Testis (tissue), 3 donors: ENCODE results near the gene SMIM24. TPM values are rescaled to one million over a fixed set of nuclear protein-coding genes. Genes with fewer than 3 reads are reported as not detected.

Experiments used
- DNase-seq: peaks from one replicate; pipeline ENCODE4 v3.0.0-alpha.2; 2019
- H3K27ac ChIP-seq, 2 donors: fragments of 200-600 bp; sonication (generic); one replicate each; pipeline ENCODE4 v1.5.1; 2019
- H3K27me3 ChIP-seq: fragments of 200-600 bp; sonication (generic); one replicate; pipeline ENCODE4 v1.5.1; 2019
- H3K36me3 ChIP-seq: fragments of 200-600 bp; sonication (generic); one replicate; pipeline ENCODE4 v1.5.1; 2017; ENCODE audit warnings: low read depth; ENCODE audit errors: missing control alignments
- H3K4me1 ChIP-seq: fragments of 200-600 bp; sonication (generic); one replicate; pipeline ENCODE4 v1.5.1; 2019
- H3K4me3 ChIP-seq, 2 donors: fragments of 200-600 bp; sonication (generic); one replicate each; pipeline ENCODE4 v1.5.1; 2017 to 2019
- H3K9me3 ChIP-seq: fragments of 200-600 bp; sonication (generic); one replicate; pipeline ENCODE4 v1.5.1; 2017
- CTCF ChIP-seq, 3 experiments: fragments of 450-650 bp in 2 of 3; fragments of 200-600 bp in 1 of 3; sonication (generic) in 1 of 3; IDR thresholded peaks; one replicate each; pipeline ENCODE4 v1.5.1; 2016 to 2019; ENCODE audit warnings: antibody characterized with exemption in 3 of 3, mild to moderate bottlenecking in 2 of 3, moderate library complexity in 1 of 3
- POLR2A ChIP-seq: fragments of 450-650 bp; IDR thresholded peaks from one replicate; pipeline ENCODE4 v1.6.1; 2017; ENCODE audit warnings: antibody characterized with exemption, mild to moderate bottlenecking, moderate library complexity
- WGBS, 2 donors: methylation state at CpG; one replicate each; pipeline ENCODE4 v1.1.5; 2018; 5-methylcytosine and 5-hydroxymethylcytosine counted together
- intact Hi-C: fragments of 100-400 bp; cut with DNase I; formaldehyde crosslinking; loops from one replicate; pipeline ENCODE4 v1.15.1; 2023; ENCODE audit warnings: low total_unique reads
- polyA plus RNA-seq: library from polyadenylated mRNA; stranded (reverse); fragments of 350-450 nt; fragmentation: Illumina TruSeq; extraction: RNeasy Lipid Tissue Mini Kit (QIAGEN cat#74804); gene quantifications from one replicate; pipeline ENCODE4 v1.2.3, GENCODE V29; 2014; ENCODE audit warnings: low read depth, low replicate concordance; ENCODE audit not compliant: insufficient read depth
- total RNA-seq, 2 donors: library from RNA; depleted of rRNA; stranded (reverse); fragments of >200 nt; gene quantifications; one replicate each; pipeline ENCODE4 v1.2.3, GENCODE V29; 2016

SMIM24 gene
- total and polyA plus RNA-seq, 3 donors from 2014 or later: 1.3 to 10.1 (median 3.1) TPM

- Histone ChIP-seq H3K9me3 (no peaks in the 10 kb centered on the region), H3K27me3 (no peaks in the 10 kb centered on the region), H3K36me3 (no peaks in the 10 kb centered on the region), H3K4me3 (no peak overlapping the region), H3K27ac (peak overlapping the region in 1 of 2 donors; percentile 41), H3K4me1 (peaks cover 8% of the 10 kb centered on the region)
- 67 to 71% methylated on average over 9 to 14 of the region's 14 CpGs for WGBS, 2 donors
- no peak for DNase-seq
- intact Hi-C loops: no loop called here
- no peak for TF ChIP-seq POLR2A
- no peak for TF ChIP-seq CTCF (IDR thresholded peaks at IDR 0.05)
These were observed 38.4 kb downstream of the SMIM24 start for GRCh38 chr19:3441986-3442329.

GRCh38 chr19:3441089-3441985 is 39.0 kb downstream of the SMIM24 start:
- Histone ChIP-seq H3K36me3 (no peaks in the 10 kb centered on the region), H3K27ac (peak overlapping the region in 1 of 2 donors; percentile 41), H3K4me1 (peaks cover 8% of the 10 kb centered on the region), H3K4me3 (no peak overlapping the region), H3K27me3 (no peaks in the 10 kb centered on the region), H3K9me3 (no peaks in the 10 kb centered on the region)
- TF ChIP-seq CTCF (IDR thresholded peaks at IDR 0.05): no peak
- no peak for TF ChIP-seq POLR2A
- no peak for DNase-seq
- intact Hi-C loops: no loop called here
- WGBS, 2 donors: 76 to 81% methylated on average over 14 to 25 of the region's 25 CpGs

- no peak overlapping the region for H3K27ac ChIP-seq
- WGBS, 2 donors: 79 to 82% methylated on average over 13 of the region's 13 CpGs
- peaks cover 17% of the 10 kb centered on the region for H3K4me1 ChIP-seq
- no peak overlapping the region for H3K4me3 ChIP-seq
- intact Hi-C loops: no loop called here
- H3K27me3 ChIP-seq: no peaks in the 10 kb centered on the region
- DNase-seq: peak; percentile 51
- no peaks in the 10 kb centered on the region for H3K36me3 ChIP-seq
- no peaks in the 10 kb centered on the region for H3K9me3 ChIP-seq
- TF ChIP-seq POLR2A: no peak
- TF ChIP-seq CTCF (IDR thresholded peaks at IDR 0.05): peak in 2 of 3 experiments; percentile 42 to 50
These were observed 40.2 kb downstream of the SMIM24 start for GRCh38 chr19:3440082-3440481.

GRCh38 chr19:3434630-3435553 is 45.4 kb downstream of the SMIM24 start:
- DNase-seq: peak; percentile 96
- TF ChIP-seq CTCF (IDR thresholded peaks at IDR 0.05) (peak in 1 of 3 experiments; percentile 11), POLR2A (no peak)
- peak overlapping the region; percentile 76 to 90 for H3K27ac ChIP-seq
- peak overlapping the region; percentile 64 to 65 for H3K4me3 ChIP-seq
- H3K9me3 ChIP-seq: no peaks in the 10 kb centered on the region
- WGBS, 2 donors: 4 to 7% methylated on average over 29 to 43 of the region's 67 CpGs
- peaks cover 25% of the 10 kb centered on the region for H3K4me1 ChIP-seq
- no peaks in the 10 kb centered on the region for H3K27me3 ChIP-seq
- no peaks in the 10 kb centered on the region for H3K36me3 ChIP-seq
- intact Hi-C loops: loop anchor here (10.0 kb wide), 1 partner anchor 100 kb away; no protein-coding TSS in a partner anchor
